ENCODE measurements around the gene FGF14. TPM values are rescaled to one million over a fixed set of nuclear protein-coding genes. Genes with fewer than 3 reads are reported as not detected.

The FGF14 gene
- total RNA-seq, 3 donors from 2014 or later (not counting 1 experiment from before 2014, with no cell fraction given), result not detected

DNA sequence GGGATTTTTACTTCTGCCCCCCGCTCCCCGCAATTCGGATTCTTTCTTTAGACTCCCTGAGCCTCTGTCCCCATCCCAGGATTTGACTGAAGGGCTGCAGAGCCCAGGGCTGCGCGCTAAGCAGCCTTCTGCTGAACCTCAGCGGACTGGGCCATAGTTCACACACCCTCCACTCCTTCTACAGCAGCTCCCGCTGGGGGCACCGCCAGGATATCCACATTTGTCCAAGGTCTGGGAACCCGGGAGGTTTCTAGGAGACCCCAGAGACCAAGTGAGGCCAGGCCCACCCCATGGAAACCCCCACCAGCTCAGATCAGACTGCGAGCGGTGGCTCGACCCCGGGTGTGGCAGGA lies 486.1 kb downstream of the FGF14 start:
- Mint-ChIP-seq H3K9me3 (peaks cover 0 to under 1% of the 10 kb centered on the region in 2 donors), H3K4me3 (no peak overlapping the region), H3K4me1 (no peaks in the 10 kb centered on the region), H3K27me3 (ENCODE audit: low read depth in 2 of 2) (peaks cover 29 to 37% of the 10 kb centered on the region in 2 donors), H3K36me3 (no peaks in the 10 kb centered on the region), H3K27ac (no peak overlapping the region)
- Histone ChIP-seq H3K4me3 (ENCODE audit: low read length) (no peak overlapping the region), H3K4me1 (ENCODE audit: control insufficient read depth, insufficient read depth, low read length) (no peaks in the 10 kb centered on the region), H3K27me3 (ENCODE audit: control insufficient read depth, insufficient read depth, low read length) (peaks cover 27% of the 10 kb centered on the region), H3K9me3 (ENCODE audit: control insufficient read depth, insufficient read depth, low read length) (no peaks in the 10 kb centered on the region), H3K36me3 (ENCODE audit: control insufficient read depth, insufficient read depth, low read length) (no peaks in the 10 kb centered on the region), H3K27ac (ENCODE audit: low read length) (no peak overlapping the region)
- WGBS (ENCODE audit: insufficient coverage), result 10% methylated on average over 13 of the region's 13 CpGs
- intact Hi-C loops (cut with micrococcal nuclease), result no loop called here
- TF ChIP-seq, protein P1, sequence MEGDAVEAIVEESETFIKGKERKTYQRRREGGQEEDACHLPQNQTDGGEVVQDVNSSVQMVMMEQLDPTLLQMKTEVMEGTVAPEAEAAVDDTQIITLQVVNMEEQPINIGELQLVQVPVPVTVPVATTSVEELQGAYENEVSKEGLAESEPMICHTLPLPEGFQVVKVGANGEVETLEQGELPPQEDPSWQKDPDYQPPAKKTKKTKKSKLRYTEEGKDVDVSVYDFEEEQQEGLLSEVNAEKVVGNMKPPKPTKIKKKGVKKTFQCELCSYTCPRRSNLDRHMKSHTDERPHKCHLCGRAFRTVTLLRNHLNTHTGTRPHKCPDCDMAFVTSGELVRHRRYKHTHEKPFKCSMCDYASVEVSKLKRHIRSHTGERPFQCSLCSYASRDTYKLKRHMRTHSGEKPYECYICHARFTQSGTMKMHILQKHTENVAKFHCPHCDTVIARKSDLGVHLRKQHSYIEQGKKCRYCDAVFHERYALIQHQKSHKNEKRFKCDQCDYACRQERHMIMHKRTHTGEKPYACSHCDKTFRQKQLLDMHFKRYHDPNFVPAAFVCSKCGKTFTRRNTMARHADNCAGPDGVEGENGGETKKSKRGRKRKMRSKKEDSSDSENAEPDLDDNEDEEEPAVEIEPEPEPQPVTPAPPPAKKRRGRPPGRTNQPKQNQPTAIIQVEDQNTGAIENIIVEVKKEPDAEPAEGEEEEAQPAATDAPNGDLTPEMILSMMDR (IDR thresholded peaks at IDR 0.05), result no peak
- no peak for ATAC-seq
- no peak for DNase-seq

DNA sequence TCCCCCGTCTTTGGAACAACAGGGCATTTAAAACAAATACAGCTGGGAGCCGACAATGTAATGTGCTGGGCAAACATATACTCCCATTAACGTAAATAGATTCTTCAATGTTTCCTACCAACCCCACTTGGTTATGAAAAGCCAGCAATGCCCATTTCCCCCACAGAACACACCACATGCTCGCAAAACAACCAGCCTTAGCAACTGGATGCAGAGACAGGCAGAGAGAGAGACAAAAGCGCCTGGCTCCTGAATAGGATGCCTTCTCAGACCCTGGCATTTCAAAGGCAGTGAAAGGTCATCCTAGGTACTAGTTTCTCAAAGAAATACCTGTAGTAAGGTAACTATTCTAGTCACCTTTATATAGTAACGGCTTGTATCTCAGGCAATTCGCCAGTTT lies 486.5 kb downstream of the FGF14 start:
- Histone ChIP-seq H3K4me3 (ENCODE audit: low read length) (no peak overlapping the region), H3K36me3 (ENCODE audit: control insufficient read depth, insufficient read depth, low read length) (no peaks in the 10 kb centered on the region), H3K27ac (ENCODE audit: low read length) (no peak overlapping the region), H3K27me3 (ENCODE audit: control insufficient read depth, insufficient read depth, low read length) (peaks cover 27% of the 10 kb centered on the region), H3K4me1 (ENCODE audit: control insufficient read depth, insufficient read depth, low read length) (no peaks in the 10 kb centered on the region), H3K9me3 (ENCODE audit: control insufficient read depth, insufficient read depth, low read length) (no peaks in the 10 kb centered on the region)
- 13% methylated on average over 7 of the region's 7 CpGs for WGBS (ENCODE audit: insufficient coverage)
- H3K9me3 Mint-ChIP-seq, result peaks cover 0 to 2% of the 10 kb centered on the region in 2 donors
- H3K4me1 Mint-ChIP-seq, result no peaks in the 10 kb centered on the region
- intact Hi-C loops (cut with micrococcal nuclease), result no loop called here
- H3K4me3 Mint-ChIP-seq, result no peak overlapping the region
- TF ChIP-seq, protein P1 (IDR thresholded peaks at IDR 0.05), result no peak
- no peak overlapping the region for H3K27ac Mint-ChIP-seq
- no peaks in the 10 kb centered on the region for H3K36me3 Mint-ChIP-seq
- ATAC-seq (no peak), DNase-seq (no peak)
- H3K27me3 Mint-ChIP-seq (ENCODE audit: low read depth in 2 of 2), result peaks cover 29 to 37% of the 10 kb centered on the region in 2 donors

DNA sequence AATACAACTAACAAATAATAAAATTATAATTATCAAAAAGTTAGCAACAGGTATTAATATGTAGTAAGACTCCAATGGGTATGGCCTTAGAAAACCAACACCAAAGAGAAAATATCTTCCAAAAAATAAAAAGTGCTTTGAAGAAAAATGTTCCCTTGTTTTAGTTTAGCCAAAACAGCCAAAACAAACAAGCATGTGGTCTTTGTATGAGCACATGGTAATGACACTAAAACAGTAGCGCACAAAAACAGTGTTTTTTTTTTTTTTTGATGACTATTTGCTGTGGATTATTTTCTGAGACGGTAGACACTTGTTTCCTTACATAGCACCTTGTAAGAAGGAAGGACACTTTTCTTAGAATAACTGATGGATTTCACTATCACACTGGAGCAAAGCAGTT lies 490.1 kb downstream of the FGF14 start:
- H3K27ac ChIP-seq (ENCODE audit: low read length), result no peak overlapping the region
- DNase-seq, result no peak
- Mint-ChIP-seq H3K36me3 (no peaks in the 10 kb centered on the region), H3K4me1 (no peaks in the 10 kb centered on the region), H3K9me3 (peaks cover 2 to 4% of the 10 kb centered on the region in 2 donors), H3K27ac (no peak overlapping the region), H3K4me3 (no peak overlapping the region), H3K27me3 (ENCODE audit: low read depth in 2 of 2) (peaks cover 8 to 17% of the 10 kb centered on the region in 2 donors)
- intact Hi-C loops (cut with micrococcal nuclease), result no loop called here
- TF ChIP-seq, protein P1 (IDR thresholded peaks at IDR 0.05), result no peak
- 100% methylated on average over 1 of the region's 2 CpGs for WGBS (ENCODE audit: insufficient coverage)
- no peaks in the 10 kb centered on the region for H3K36me3 ChIP-seq (ENCODE audit: control insufficient read depth, insufficient read depth, low read length)
- H3K27me3 ChIP-seq (ENCODE audit: control insufficient read depth, insufficient read depth, low read length), result peaks cover 7% of the 10 kb centered on the region
- no peak for ATAC-seq
- H3K9me3 ChIP-seq (ENCODE audit: control insufficient read depth, insufficient read depth, low read length), result no peaks in the 10 kb centered on the region
- no peaks in the 10 kb centered on the region for H3K4me1 ChIP-seq (ENCODE audit: control insufficient read depth, insufficient read depth, low read length)
- no peak overlapping the region for H3K4me3 ChIP-seq (ENCODE audit: low read length)

DNA sequence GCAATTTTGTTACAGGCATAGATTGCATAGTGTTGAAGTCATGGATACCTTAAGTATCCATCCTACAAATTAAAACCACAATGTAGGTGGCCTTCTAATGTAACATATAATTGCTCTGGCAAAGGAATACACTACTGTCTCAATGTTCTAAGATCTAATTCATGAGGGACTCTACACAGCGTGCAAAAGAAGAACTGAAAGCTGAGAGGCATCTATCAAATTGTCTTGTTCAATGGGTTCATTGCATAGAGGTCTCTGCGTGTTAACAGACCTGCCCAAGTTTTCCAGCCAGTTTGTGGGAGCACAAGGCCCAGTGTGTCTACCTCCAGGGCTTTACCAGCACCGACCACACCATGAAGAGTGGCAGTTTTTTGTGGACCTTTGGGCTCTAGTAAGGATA lies 498.0 kb downstream of the FGF14 start:
- H3K36me3 ChIP-seq (ENCODE audit: control insufficient read depth, insufficient read depth, low read length), result no peaks in the 10 kb centered on the region
- no peak overlapping the region for H3K4me3 ChIP-seq (ENCODE audit: low read length)
- intact Hi-C loops (cut with micrococcal nuclease), result no loop called here
- ATAC-seq (no peak), DNase-seq (no peak)
- Mint-ChIP-seq H3K36me3 (no peaks in the 10 kb centered on the region), H3K27me3 (ENCODE audit: low read depth in 2 of 2) (no peaks in the 10 kb centered on the region), H3K4me3 (no peak overlapping the region), H3K4me1 (no peaks in the 10 kb centered on the region), H3K27ac (no peak overlapping the region), H3K9me3 (peaks cover 5 to 6% of the 10 kb centered on the region in 2 donors)
- 67% methylated on average over 3 of the region's 3 CpGs for WGBS (ENCODE audit: insufficient coverage)
- TF ChIP-seq, protein P1 (IDR thresholded peaks at IDR 0.05), result no peak
- no peaks in the 10 kb centered on the region for H3K9me3 ChIP-seq (ENCODE audit: control insufficient read depth, insufficient read depth, low read length)
- H3K27me3 ChIP-seq (ENCODE audit: control insufficient read depth, insufficient read depth, low read length), result no peaks in the 10 kb centered on the region
- no peaks in the 10 kb centered on the region for H3K4me1 ChIP-seq (ENCODE audit: control insufficient read depth, insufficient read depth, low read length)
- no peak overlapping the region for H3K27ac ChIP-seq (ENCODE audit: low read length)

Measured in natural killer cell (primary cell).